Ovary (tissue), 9 donors: ENCODE measurements around the gene ITGA6. TPM values are rescaled to one million over a fixed set of nuclear protein-coding genes. Genes with fewer than 3 reads are reported as not detected.
"Not testable (repeated sequence)": the region's sequence is repeated elsewhere in the genome, so short reads cannot be mapped to it uniquely, and the experiment has no call there.

ENCODE experiments used
- DNase-seq, 5 donors: peaks; one replicate each; pipeline ENCODE4 v3.0.0-alpha.2; 2019 to 2020
- H3K27ac ChIP-seq, 2 donors: fragments of 200-600 bp; one replicate each; pipeline versions ENCODE4 v1.5.1 to v1.8.0; 2019 to 2022
- H3K27me3 ChIP-seq: fragments of 200-600 bp; one replicate; pipeline ENCODE4 v1.8.0; 2022
- H3K36me3 ChIP-seq: fragments of 200-600 bp; sonication (generic); one replicate; pipeline ENCODE4 v1.5.1; 2019
- H3K4me1 ChIP-seq: one replicate; pipeline ENCODE4 v1.8.1; 2013; ENCODE audit warnings: mild to moderate bottlenecking, moderate library complexity; ENCODE audit not compliant: insufficient read depth
- H3K4me3 ChIP-seq: fragments of 200-600 bp; sonication (generic); one replicate; pipeline ENCODE4 v1.5.1; 2017
- H3K9me3 ChIP-seq, 2 donors: fragments of 200-600 bp in 1 of 2; sonication (generic) in 1 of 2; one replicate each; pipeline versions ENCODE4 v1.5.1 to v1.8.1; 2013 to 2019; ENCODE audit warnings: mild to moderate bottlenecking in 1 of 2, moderate library complexity in 1 of 2
- CTCF ChIP-seq, 3 donors: fragments of 450-650 bp in 2 of 3; fragments of 200-600 bp in 1 of 3; IDR thresholded peaks; one replicate each; pipeline versions ENCODE4 v1.5.1 to v1.8.0; 2016 to 2022; ENCODE audit warnings: antibody characterized with exemption in 3 of 3, mild to moderate bottlenecking in 1 of 3
- EP300 ChIP-seq: sonication (generic); formaldehyde crosslinking; IDR thresholded peaks from one replicate; pipeline ENCODE4 v1.6.1; 2017; ENCODE audit warnings: antibody characterized with exemption
- POLR2A ChIP-seq: fragments of 450-650 bp; IDR thresholded peaks from one replicate; pipeline ENCODE4 v1.6.1; 2017; ENCODE audit warnings: antibody characterized with exemption, mild to moderate bottlenecking, moderate library complexity
- WGBS, 3 donors: extraction: QIAGEN DNeasy Blood & Tissue Kit in 1 of 3; methylation state at CpG; one replicate each; pipeline versions ENCODE4 v1.1.5 to v1.1.7; 2013 to 2017; 5-methylcytosine and 5-hydroxymethylcytosine counted together
- intact Hi-C, 4 donors: fragments of 100-400 bp; cut with DNase I; formaldehyde crosslinking; loops; one replicate each; pipeline versions ENCODE4 v1.11.0 to v1.15.1; 2022 to 2023
- polyA plus RNA-seq, 2 donors: library from polyadenylated mRNA; stranded (reverse); fragments of 200-250 nt in 1 of 2; fragments of 350-450 nt in 1 of 2; fragmentation: Illumina TruSeq in 1 of 2; extraction: RNeasy Lipid Tissue Mini Kit (QIAGEN cat#74804) in 1 of 2; gene quantifications; one replicate each; pipeline ENCODE4 v1.2.3, GENCODE V29; 2013 to 2014
- total RNA-seq, 7 donors: library from RNA; depleted of rRNA in 2 of 7; stranded (reverse); fragments of >200 nt in 2 of 7; fragmentation: NEBNext Ultra II Directional in 3 of 7; extraction: Animal tissue kit (Norgen Biotek cat#: 25700) in 3 of 7; gene quantifications; one replicate each; pipeline versions ENCODE4 v1.1.0 to v1.2.4, GENCODE V29; 2016 to 2023
- donor health status: DM: no; HTN: no; CAD: no; lungs with moderate emphysema.
- donor health status: DM: no; HTN: no; CAD: no.
- donor health status: Bipolar disorder and iron deficiency.
- donor health status: DM: yes; HTN: yes; CAD: no.
- donor health status: DM: no; HTN: no; CAD: no.
- donor health status: DM: yes; HTN: yes; CAD: no.

The ITGA6 gene
- total and polyA plus RNA-seq, 9 donors = 8.4 to 51.6 (median 19.0) TPM

GRCh38 chr2:172540421-172540820 lies 113.0 kb downstream of the ITGA6 start:
- H3K36me3 ChIP-seq = no peaks in the 10 kb centered on the region
- TF ChIP-seq EP300 (no peak), POLR2A (no peak), CTCF (IDR thresholded peaks at IDR 0.05) (no peak)
- H3K4me3 ChIP-seq = no peak overlapping the region
- no peak for DNase-seq
- intact Hi-C loops = no loop called here
- H3K9me3 ChIP-seq = no peaks in the 10 kb centered on the region
- no peaks in the 10 kb centered on the region for H3K27me3 ChIP-seq
- H3K27ac ChIP-seq = no peak overlapping the region
- no peaks in the 10 kb centered on the region for H3K4me1 ChIP-seq

GRCh38 chr2:172545408-172546075 lies 118.2 kb downstream of the ITGA6 start:
- no peak overlapping the region for H3K4me3 ChIP-seq
- WGBS, 3 donors = 70 to 92% (median 71%) methylated on average over 2 of the region's 2 CpGs
- H3K27ac ChIP-seq = no peak overlapping the region
- H3K4me1 ChIP-seq = no peaks in the 10 kb centered on the region
- H3K9me3 ChIP-seq = peaks cover 0 to 4% of the 10 kb centered on the region in 2 donors
- no peak for DNase-seq
- no peaks in the 10 kb centered on the region for H3K36me3 ChIP-seq
- no peak for TF ChIP-seq EP300
- TF ChIP-seq POLR2A = no peak
- TF ChIP-seq CTCF (IDR thresholded peaks at IDR 0.05) = no peak
- no peaks in the 10 kb centered on the region for H3K27me3 ChIP-seq
- intact Hi-C loops = no loop called here

- Histone ChIP-seq H3K36me3 (no peaks in the 10 kb centered on the region), H3K9me3 (peaks cover 0 to 4% of the 10 kb centered on the region in 2 donors), H3K27me3 (no peaks in the 10 kb centered on the region), H3K4me1 (no peaks in the 10 kb centered on the region), H3K4me3 (no peak overlapping the region), H3K27ac (no peak overlapping the region)
- no peak for DNase-seq
- TF ChIP-seq EP300 = no peak
- intact Hi-C loops = no loop called here
- 94 to 100% (median 98%) methylated on average over 1 of the region's 1 CpG for WGBS, 3 donors
Measured at GRCh38 chr2:172549131-172549530, 121.7 kb downstream of the ITGA6 start.

GRCh38 chr2:172549802-172550201 lies 122.4 kb downstream of the ITGA6 start:
- WGBS, 3 donors = 59 to 67% (median 63%) methylated on average over 1 of the region's 1 CpG
- H3K9me3 ChIP-seq, DNase-seq, H3K4me1 ChIP-seq, H3K27me3 ChIP-seq, H3K4me3 ChIP-seq, H3K36me3 ChIP-seq, H3K27ac ChIP-seq, intact Hi-C loops: not testable (repeated sequence)

GRCh38 chr2:172550419-172550818 lies 123.0 kb downstream of the ITGA6 start:
- H3K36me3 ChIP-seq = no peaks in the 10 kb centered on the region
- no peak overlapping the region for H3K27ac ChIP-seq
- intact Hi-C loops = no loop called here
- DNase-seq = no peak
- TF ChIP-seq CTCF (IDR thresholded peaks at IDR 0.05) (no peak), POLR2A (no peak), EP300 (no peak)
- no peak overlapping the region for H3K4me3 ChIP-seq
- peaks cover 0 to 4% of the 10 kb centered on the region in 2 donors for H3K9me3 ChIP-seq
- H3K27me3 ChIP-seq = no peaks in the 10 kb centered on the region
- H3K4me1 ChIP-seq = peaks cover 5% of the 10 kb centered on the region
